NT2/D1 (cell line): ENCODE data around the gene VIT.

ENCODE experiments used
- YY1 ChIP-seq: IDR thresholded peaks from 2 replicates; pipeline ENCODE4 v1.6.1; 2011; ENCODE audit not compliant: insufficient read length, insufficient read depth
- ZNF274 ChIP-seq: IDR thresholded peaks from 2 replicates; pipeline ENCODE4 v1.6.1; 2011; ENCODE audit warnings: mild to moderate bottlenecking, low read depth, low read length

- TF ChIP-seq YY1 (no peak), ZNF274 (no peak)
Measured at GRCh38 chr2:36809069-36809445, 112.5 kb downstream of the VIT start.
